IPS-20b (cell line): ENCODE results near the gene THAP4.
A peak's percentile ranks its signal among the peaks of the same experiment; 100 is the strongest.

ENCODE experiments used
- H3K27ac ChIP-seq: one replicate; pipeline ENCODE4 v1.5.1; 2013; ENCODE audit warnings: low read length
- H3K27me3 ChIP-seq: 2 replicates; pipeline ENCODE4 v1.6.1; 2013; ENCODE audit warnings: mild to moderate bottlenecking, low read length, inconsistent platforms; ENCODE audit not compliant: insufficient read depth
- H3K36me3 ChIP-seq: 2 replicates; pipeline ENCODE4 v1.6.1; 2013; ENCODE audit warnings: low read depth, mild to moderate bottlenecking, inconsistent platforms, low read length, moderate library complexity; ENCODE audit not compliant: insufficient read depth
- H3K4me1 ChIP-seq: 2 replicates; pipeline ENCODE4 v1.6.1; 2013; ENCODE audit warnings: mild to moderate bottlenecking, control low read depth, inconsistent platforms, low read length, moderate library complexity; ENCODE audit not compliant: insufficient read depth
- H3K4me3 ChIP-seq: 2 replicates; pipeline ENCODE4 v1.5.1; 2013; ENCODE audit warnings: mild to moderate bottlenecking, low read length, inconsistent platforms
- H3K9ac ChIP-seq: 2 replicates; pipeline ENCODE4 v1.6.1; 2013; ENCODE audit warnings: low read depth, mild to moderate bottlenecking, inconsistent platforms, low read length, moderate library complexity
- H3K9me3 ChIP-seq: 2 replicates; pipeline ENCODE4 v1.6.1; 2013; ENCODE audit warnings: mild to moderate bottlenecking, low read depth, low read length, inconsistent platforms; ENCODE audit not compliant: insufficient read depth

Gene THAP4

DNA sequence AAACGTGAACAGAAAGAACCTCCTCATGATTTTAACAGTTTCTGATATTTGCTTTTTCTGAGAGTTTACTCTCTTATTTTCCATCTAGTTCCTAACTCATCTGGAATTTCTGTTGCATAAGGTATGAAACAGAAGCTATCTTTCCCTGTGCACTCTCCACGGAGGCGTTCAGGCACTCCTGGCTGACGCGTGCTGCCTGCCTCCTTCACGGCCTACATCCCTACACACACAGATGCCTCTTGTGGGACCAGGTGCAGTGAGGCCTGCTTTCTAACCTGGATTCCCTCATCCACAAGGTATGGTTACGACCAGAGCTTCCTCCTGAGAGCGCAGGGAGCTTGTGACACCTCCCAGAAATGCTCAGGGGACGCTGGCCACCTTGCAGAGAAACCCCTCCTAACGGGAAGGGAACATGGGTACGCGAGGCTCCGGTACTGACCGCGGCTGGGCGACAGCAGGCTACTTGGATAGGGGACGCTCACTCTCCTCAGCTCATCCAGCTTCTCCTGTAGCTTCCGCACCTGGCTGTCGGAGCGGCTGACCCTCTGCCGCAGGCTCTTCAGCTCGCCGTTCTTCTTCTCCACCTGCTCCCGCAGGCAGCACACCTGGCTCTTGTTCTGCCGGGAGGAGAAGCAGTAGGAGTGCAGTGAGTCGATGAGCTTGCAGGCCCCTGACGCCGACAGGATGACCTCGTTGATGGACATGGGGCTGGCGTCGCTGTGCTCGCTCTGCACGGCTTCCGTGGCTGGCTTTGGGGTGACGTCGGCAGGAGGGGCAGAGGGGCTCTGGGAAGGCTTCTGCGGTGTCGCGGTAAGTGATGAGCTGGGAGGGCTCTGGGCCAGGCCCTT is 4.3 kb downstream of the THAP4 start:
- no peaks in the 10 kb centered on the region for H3K9me3 ChIP-seq
- no peak overlapping the region for H3K9ac ChIP-seq
- H3K27ac ChIP-seq = no peak overlapping the region
- peaks cover 42% of the 10 kb centered on the region for H3K36me3 ChIP-seq
- H3K27me3 ChIP-seq = no peaks in the 10 kb centered on the region
- H3K4me3 ChIP-seq = no peak overlapping the region
- H3K4me1 ChIP-seq = no peaks in the 10 kb centered on the region

DNA sequence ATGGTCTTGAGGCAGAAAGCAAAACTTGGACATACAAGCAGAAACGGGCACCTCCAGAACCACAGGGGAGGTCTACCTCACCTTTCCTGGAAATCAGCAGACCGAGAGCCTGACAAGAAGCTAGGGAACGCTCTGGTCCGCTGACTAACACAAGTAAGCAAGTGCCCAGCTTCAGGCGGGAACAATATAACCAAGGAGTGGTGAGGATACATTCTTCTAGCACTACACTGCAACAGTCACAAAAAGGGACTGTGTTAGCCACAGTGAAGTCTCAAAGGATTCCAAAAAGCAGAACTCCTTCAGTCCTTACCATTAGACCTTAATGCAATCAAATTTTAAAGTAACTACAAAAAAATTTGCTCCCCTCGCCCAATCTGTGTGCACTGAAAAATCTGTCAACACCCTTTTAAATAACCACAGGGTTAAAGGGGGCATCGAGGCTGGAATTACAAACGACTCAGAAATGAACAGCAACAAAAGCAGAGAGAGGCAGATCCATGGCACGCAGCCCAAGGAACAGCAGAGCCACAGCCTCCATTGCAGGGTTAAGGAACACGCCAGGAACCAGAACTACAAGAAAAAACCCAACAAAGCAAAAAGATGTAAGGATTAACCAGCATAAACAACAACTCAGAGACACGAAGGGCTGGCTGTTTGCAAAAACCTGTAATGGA is 7.1 kb downstream of the THAP4 start:
- H3K27ac ChIP-seq = no peak overlapping the region
- H3K36me3 ChIP-seq = peaks cover 42% of the 10 kb centered on the region
- no peak overlapping the region for H3K4me3 ChIP-seq
- no peaks in the 10 kb centered on the region for H3K27me3 ChIP-seq
- H3K9me3 ChIP-seq = no peaks in the 10 kb centered on the region
- no peak overlapping the region; the same call in 1 of the 2 replicates for H3K9ac ChIP-seq
- H3K4me1 ChIP-seq = no peaks in the 10 kb centered on the region

DNA sequence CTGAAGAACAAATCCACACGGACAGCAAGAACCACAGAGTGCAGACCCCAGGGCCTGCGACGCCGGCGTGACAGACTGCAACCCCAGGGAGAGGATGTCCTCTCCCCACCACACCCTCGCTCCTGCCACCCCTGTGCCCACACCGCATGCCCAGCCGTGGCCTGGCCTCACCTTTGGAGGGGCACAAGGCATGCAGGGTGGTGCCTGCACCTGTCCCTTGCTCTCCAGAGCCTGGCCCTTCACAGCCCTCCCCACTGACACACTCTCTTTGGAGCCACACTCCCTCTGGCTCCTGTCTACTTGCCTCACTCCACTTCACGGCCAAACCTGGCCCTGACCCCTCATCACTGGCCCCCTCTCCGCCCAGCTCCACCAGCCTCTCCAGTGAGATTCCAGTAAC is 9.3 kb downstream of the THAP4 start:
- no peak overlapping the region for H3K27ac ChIP-seq
- peaks cover 25% of the 10 kb centered on the region for H3K36me3 ChIP-seq
- no peaks in the 10 kb centered on the region for H3K9me3 ChIP-seq
- no peak overlapping the region for H3K4me3 ChIP-seq
- no peaks in the 10 kb centered on the region for H3K4me1 ChIP-seq
- H3K9ac ChIP-seq = no peak overlapping the region
- no peaks in the 10 kb centered on the region for H3K27me3 ChIP-seq

DNA sequence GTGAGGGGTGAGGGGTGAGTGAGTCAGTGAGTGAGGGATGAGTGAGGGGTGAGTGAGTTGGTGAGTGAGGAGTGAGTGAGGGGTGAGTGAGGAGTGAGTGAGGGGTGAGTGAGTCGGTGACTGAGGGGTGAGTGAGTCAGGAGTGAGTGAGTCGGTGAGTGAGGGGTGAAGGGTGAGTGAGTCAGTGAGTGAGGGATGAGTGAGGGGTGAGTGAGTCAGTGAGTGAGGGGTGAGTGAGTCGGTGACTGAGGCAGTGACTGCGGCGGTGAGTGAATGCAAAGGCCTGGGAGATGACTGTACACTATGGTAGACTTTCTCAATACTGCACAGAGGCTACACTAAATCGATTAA is 16.6 kb downstream of the THAP4 start:
- Histone ChIP-seq H3K36me3 (no peaks in the 10 kb centered on the region), H3K9me3 (no peaks in the 10 kb centered on the region), H3K9ac (no peak overlapping the region), H3K27me3 (no peaks in the 10 kb centered on the region), H3K4me1 (peaks cover 7% of the 10 kb centered on the region; the same call in 1 of the 2 replicates), H3K27ac (no peak overlapping the region), H3K4me3 (no peak overlapping the region)

DNA sequence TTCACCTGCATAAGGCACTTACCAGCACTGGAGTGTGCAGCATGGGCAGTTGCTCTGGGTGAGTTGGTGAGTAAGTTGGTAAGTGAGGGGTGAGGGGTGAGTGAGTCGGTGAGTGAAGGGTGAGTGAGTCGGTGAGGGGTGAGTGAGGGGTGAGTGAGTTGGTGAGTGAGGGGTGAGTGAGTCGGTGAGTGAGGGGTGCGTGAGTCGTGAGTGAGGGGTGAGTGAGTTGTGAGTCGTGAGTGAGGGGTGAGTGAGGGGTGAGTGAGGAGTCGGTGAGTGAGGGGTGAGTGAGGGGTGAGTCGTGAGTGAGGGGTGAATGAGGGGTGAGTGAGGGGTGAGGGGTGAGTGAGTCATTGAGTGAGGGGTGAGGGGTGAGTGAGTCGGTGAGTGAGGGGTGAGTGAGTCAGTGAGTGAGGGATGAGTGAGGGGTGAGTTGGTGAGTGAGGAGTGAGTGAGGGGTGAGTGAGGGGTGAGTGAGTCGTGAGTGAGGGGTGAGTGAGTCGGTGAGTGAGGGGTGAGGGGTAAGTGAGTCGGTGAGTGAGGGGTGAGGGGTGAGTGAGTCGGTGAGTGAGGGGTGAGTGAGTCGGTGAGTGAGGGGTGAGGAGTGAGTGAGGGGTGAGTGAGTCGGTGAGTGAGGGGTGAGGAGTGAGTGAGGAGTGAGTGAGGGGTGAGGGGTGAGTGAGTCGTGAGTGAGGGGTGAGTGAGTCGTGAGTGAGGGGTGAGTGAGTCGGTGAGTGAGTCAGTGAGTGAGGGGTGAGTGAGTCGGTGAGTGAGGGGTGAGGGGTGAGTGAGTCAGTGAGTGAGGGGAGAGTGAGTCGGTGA is 17.1 kb downstream of the THAP4 start:
- H3K9me3 ChIP-seq = no peaks in the 10 kb centered on the region
- no peak overlapping the region for H3K9ac ChIP-seq
- peaks cover 7% of the 10 kb centered on the region; the same call in 1 of the 2 replicates for H3K4me1 ChIP-seq
- no peak overlapping the region for H3K27ac ChIP-seq
- no peaks in the 10 kb centered on the region for H3K36me3 ChIP-seq
- H3K27me3 ChIP-seq = no peaks in the 10 kb centered on the region
- H3K4me3 ChIP-seq = no peak overlapping the region

DNA sequence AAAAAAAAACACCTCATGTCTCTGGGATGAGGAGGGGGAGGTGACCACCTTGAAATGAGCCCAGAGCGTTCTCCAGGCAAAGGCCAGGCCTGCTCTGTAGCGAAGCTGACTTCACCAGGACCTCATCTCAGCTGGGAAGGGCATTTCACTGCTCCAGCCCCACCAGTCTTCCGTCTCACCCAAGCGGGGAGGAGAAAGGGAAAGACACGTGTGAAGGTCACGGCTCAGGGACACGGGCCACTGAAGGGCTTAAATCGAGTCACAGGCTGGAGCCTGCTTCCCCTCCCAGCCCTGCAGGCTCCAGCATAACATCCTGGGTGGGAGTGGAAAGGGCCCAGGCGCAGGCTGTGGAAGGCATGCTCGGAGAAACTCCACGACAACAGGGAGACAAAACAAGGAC is 18.1 kb downstream of the THAP4 start:
- H3K9ac ChIP-seq = no peak overlapping the region
- H3K4me3 ChIP-seq = no peak overlapping the region
- H3K27me3 ChIP-seq = no peaks in the 10 kb centered on the region
- H3K36me3 ChIP-seq = no peaks in the 10 kb centered on the region
- H3K4me1 ChIP-seq = peaks cover 7% of the 10 kb centered on the region; the same call in 1 of the 2 replicates
- no peak overlapping the region for H3K27ac ChIP-seq
- no peaks in the 10 kb centered on the region for H3K9me3 ChIP-seq

DNA sequence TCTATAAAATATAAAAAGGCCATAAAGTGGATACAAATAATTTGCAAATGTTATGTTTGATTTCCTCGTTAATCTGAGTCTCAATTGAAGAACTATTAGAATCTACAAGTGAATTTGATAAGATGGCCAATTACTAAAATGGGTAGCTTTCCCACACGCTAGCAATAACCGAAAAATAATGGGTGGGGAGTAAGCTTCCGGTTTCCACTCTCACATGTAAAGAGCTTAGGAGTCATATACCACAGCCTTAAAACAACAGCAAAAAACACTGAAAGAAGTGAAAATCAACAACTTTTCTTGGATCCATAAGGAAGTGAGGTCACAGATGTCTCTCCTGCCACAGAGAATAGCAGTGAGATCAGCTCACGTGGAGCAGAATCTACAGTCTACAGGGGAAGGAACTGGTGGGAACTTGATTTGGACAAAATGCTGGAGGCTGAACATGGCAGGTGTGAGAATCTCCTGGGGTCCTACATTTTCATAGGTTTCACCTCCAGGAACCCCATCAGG is 18.6 kb downstream of the THAP4 start:
- H3K4me3 ChIP-seq = no peak overlapping the region
- H3K27ac ChIP-seq = no peak overlapping the region
- H3K36me3 ChIP-seq = no peaks in the 10 kb centered on the region
- no peaks in the 10 kb centered on the region for H3K9me3 ChIP-seq
- no peaks in the 10 kb centered on the region for H3K27me3 ChIP-seq
- H3K9ac ChIP-seq = no peak overlapping the region
- peaks cover 7% of the 10 kb centered on the region; the same call in 1 of the 2 replicates for H3K4me1 ChIP-seq

DNA sequence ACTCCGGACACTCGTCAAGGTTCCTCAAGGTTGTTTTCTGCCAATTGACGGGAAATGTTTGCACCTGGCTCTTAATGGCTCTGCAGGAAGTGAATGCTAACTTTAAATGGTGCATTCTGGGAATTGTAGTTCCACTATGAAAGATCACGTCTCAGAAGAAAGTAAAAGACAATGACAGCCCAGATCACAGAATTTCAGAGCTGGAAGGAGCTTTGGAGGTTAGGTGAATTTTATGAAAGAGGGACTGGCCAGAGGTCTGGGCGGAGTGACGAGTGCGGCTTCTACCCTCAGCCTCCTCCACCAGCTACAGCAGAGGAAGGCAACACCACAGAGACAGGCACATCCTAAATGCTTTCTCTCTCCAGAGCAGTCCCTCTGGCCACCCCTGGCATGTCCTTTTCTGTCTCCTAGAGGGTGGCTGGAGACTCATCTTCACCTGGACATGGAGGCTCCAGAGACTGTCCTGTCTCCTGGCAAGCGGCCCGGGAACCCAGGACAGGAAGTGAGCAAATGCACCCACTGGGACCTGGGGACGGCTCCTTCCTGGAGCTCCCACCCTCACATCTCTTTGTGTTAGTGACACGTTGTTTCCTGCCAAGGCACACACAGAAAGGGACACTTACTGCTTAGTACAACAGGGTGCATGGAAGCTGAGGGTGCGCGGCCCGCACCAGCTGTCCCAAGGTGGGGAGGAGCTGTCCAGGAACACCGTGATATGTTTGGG is 19.4 kb downstream of the THAP4 start:
- Histone ChIP-seq H3K36me3 (no peaks in the 10 kb centered on the region), H3K9ac (peak overlapping the region; percentile 66; the same call in 1 of the 2 replicates), H3K4me3 (peak overlapping the region; percentile 58)

DNA sequence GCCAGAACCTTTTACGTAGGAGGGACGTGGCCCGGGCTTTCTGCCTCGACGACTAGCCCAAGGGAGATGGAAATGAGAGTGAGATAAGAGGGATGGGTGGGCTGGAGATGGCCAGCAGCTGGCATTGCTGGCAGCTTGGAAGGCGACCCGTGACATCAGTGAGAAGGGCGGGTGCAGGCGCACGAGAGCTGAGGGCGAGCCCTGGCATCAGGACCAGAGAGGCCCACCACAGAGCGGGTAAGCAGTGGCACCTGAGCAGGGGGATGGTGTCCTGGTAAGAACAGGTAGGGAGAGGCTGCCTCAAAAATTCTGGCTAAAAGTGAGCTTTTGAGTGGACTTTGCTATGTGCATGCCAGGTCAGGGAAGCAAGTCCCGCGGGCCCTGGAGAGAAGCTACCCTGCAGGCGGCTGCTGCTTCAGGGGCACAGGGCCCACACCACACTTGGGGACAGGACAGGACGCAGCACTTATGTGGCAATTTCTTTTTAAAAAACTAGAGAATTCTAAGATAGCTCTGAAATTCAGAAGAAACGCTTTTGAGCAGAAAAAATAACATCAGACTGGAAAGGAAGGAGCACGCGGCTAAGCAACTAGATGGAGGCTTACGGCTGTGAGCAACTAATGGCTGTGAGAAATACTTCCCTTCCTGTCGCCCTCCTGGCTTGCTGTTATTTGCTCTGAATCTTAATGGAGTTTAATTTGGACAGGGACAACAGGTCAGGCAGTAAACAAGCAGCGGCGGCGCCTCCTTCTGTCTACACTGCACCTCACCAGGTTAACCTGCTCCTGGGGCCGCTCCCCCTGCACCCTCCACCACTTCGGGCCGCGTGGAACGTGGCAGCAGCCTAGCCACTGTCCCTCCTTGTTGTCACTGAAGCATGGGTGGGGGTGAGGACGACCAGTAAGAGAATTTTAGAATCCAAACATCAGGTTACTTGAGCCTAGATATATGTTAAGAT is 20.5 kb downstream of the THAP4 start:
- H3K27ac ChIP-seq = no peak overlapping the region
- H3K9ac ChIP-seq = peak overlapping the region; percentile 66; the same call in 1 of the 2 replicates

More for the DNA sequence above, 19.4 kb downstream of the THAP4 start:
- peaks cover 7% of the 10 kb centered on the region; the same call in 1 of the 2 replicates for H3K4me1 ChIP-seq
- H3K9me3 ChIP-seq = no peaks in the 10 kb centered on the region
- H3K27me3 ChIP-seq = no peaks in the 10 kb centered on the region
- H3K27ac ChIP-seq = peak overlapping the region; percentile 37

DNA sequence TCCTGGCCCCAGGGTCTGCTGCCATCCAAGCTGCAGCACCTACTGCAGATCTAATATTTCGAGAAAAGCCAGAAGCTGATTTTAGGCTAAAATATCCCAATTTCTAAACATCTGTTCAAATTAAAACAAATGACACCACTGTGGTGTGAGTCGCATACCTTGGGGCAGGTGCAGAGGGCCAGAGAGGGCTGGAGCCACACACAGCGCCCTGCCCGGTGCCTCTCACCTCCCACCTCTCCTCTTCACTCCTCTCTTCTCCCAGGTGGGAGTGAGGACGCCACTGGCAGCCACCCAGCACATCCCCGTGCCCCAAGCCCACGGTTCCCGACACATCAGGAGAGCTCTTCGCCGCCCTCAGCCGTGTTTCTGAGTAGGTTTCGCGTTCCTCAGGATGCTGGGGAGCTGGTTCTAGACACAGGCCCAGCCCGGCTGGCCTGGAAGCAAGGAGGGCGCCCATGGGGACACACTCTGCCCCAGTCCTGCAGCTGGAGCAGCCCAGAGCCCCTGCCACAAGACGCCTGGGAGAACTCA is 21.4 kb downstream of the THAP4 start:
- H3K9me3 ChIP-seq = no peaks in the 10 kb centered on the region
- no peak overlapping the region for H3K4me3 ChIP-seq
- H3K9ac ChIP-seq = no peak overlapping the region
- H3K4me1 ChIP-seq = peaks cover 7% of the 10 kb centered on the region; the same call in 1 of the 2 replicates
- no peaks in the 10 kb centered on the region for H3K27me3 ChIP-seq
- H3K36me3 ChIP-seq = no peaks in the 10 kb centered on the region
- H3K27ac ChIP-seq = no peak overlapping the region

More for the DNA sequence above, 20.5 kb downstream of the THAP4 start:
- Histone ChIP-seq H3K27me3 (no peaks in the 10 kb centered on the region), H3K9me3 (no peaks in the 10 kb centered on the region), H3K36me3 (no peaks in the 10 kb centered on the region), H3K4me1 (peaks cover 7% of the 10 kb centered on the region; the same call in 1 of the 2 replicates), H3K4me3 (no peak overlapping the region)
